AG04449 (cell line): ENCODE measurements around the gene AIRE.

Experiments
- CTCF ChIA-PET: fragments of 350-600 bp; formaldehyde crosslinking; extraction: SDS; loops from one replicate; lab custom pipeline; 2021; ENCODE audit warnings: antibody characterized with exemption; lab: Yijun Ruan, JAX
- POLR2A ChIA-PET: fragments of 400-600, 350-600 bp; formaldehyde crosslinking; extraction: SDS; loops from one replicate; lab custom pipeline; 2020; ENCODE audit warnings: antibody characterized with exemption, inconsistent platforms; lab: Yijun Ruan, JAX
- DNase-seq: peaks from one replicate; pipeline ENCODE4 v3.0.0-alpha.2; 2010; ENCODE audit warnings: low read depth, low spot score
- H3K4me3 ChIP-seq: 2 replicates; pipeline ENCODE4 v1.5.1; 2011; ENCODE audit warnings: low read depth, mild to moderate bottlenecking, control low read depth, low read length
- TF ChIP-seq, protein P1 (sequence below): IDR thresholded peaks from one replicate; pipeline ENCODE4 v1.5.1; 2011; ENCODE audit warnings: mild to moderate bottlenecking, moderate library complexity, low read length, control low read depth, inconsistent platforms; ENCODE audit not compliant: insufficient read depth; ENCODE audit errors: missing control alignments

AIRE gene

DNA sequence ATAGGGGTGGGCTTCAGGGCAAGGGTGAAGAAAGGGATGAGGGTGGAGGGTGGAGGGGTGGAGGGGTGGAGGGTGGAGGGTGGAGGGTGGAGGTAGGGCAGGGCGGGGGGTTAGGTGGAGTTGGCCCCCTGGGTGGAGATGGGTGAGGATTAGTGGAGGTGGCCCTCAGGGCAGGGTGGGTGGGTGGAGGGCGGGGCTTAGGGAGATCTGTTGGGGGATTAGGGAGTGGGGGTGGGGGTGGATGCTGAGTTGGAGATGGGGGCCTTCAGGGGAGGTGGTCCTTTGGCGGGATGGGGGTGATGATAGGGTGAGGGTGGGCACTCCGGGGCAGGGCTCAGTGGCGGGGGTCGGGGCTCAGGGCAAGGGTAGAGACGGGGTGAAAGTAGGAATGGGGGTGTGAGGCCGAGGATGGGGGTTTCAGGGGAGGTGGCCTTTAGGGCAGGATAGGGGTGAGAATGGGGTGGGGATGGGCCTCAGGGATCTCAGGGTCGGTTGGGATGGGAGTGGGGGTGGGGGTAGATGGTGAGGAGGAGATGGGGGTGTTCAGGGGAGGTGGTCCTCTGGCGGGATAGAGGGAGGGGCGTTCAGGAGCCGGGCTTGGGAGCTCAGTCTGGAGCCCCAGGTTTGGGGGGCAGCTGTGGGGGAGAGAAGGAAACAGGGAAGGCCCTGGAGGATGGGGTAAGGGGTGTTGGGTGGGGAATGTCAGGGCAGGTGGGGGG lies 23.2 kb upstream of the AIRE start:
- CTCF ChIA-PET: no interaction called here
- POLR2A ChIA-PET: no interaction called here
- no peak for DNase-seq
- TF ChIP-seq, protein P1, sequence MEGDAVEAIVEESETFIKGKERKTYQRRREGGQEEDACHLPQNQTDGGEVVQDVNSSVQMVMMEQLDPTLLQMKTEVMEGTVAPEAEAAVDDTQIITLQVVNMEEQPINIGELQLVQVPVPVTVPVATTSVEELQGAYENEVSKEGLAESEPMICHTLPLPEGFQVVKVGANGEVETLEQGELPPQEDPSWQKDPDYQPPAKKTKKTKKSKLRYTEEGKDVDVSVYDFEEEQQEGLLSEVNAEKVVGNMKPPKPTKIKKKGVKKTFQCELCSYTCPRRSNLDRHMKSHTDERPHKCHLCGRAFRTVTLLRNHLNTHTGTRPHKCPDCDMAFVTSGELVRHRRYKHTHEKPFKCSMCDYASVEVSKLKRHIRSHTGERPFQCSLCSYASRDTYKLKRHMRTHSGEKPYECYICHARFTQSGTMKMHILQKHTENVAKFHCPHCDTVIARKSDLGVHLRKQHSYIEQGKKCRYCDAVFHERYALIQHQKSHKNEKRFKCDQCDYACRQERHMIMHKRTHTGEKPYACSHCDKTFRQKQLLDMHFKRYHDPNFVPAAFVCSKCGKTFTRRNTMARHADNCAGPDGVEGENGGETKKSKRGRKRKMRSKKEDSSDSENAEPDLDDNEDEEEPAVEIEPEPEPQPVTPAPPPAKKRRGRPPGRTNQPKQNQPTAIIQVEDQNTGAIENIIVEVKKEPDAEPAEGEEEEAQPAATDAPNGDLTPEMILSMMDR: no peak
- no peak overlapping the region for H3K4me3 ChIP-seq

DNA sequence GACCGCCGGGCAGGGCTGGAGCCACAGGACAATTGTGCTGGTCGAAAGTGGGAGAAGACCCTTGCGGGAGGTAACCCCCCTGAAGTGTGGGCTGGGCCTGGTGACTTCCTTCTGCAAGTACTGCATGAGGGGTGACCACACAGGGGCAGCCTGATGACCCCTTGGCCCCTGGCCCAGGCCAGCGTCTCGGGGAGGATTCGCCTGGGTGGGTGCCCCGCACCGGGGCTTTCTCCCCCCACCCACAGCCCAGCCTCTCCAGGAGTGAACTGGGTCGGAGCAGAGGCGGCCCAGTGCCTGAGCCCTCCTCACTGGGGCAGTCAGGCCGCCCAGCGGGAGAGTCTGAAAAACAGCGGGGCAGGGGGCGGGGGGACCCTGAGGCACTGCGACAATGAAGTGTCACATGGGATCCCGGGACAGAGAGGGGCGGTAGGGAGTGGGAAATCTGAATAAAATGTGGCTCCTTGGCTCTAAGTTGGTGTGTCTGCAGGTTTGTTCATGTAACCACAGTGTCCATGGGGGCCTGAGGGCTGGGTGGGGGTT lies 22.4 kb upstream of the AIRE start:
- H3K4me3 ChIP-seq: no peak overlapping the region
- DNase-seq: no peak
- POLR2A ChIA-PET: no interaction called here
- CTCF ChIA-PET: no interaction called here
- TF ChIP-seq, protein P1: no peak

DNA sequence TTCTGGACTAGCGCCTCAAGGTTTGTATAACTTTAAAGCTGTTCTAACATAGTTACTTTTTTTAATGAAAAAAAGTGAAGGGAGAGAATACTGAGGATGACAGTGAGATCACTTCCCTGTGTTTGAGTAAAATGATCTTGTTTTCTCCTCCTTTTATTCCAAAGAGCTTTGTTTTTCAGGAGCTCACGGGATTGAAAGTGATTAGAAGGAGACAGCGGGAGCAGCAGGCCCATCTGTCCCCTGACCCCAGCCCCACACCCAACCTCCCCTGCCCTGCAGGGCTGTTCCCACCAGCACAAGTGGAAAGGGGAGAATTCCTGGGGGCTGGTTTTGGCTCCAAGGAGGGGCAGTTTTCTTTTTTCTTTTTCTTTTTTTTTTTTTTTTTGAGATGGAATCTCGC lies 21.9 kb upstream of the AIRE start:
- CTCF ChIA-PET: no interaction called here
- TF ChIP-seq, protein P1: no peak
- no peak overlapping the region for H3K4me3 ChIP-seq
- POLR2A ChIA-PET: no interaction called here
- DNase-seq: no peak

DNA sequence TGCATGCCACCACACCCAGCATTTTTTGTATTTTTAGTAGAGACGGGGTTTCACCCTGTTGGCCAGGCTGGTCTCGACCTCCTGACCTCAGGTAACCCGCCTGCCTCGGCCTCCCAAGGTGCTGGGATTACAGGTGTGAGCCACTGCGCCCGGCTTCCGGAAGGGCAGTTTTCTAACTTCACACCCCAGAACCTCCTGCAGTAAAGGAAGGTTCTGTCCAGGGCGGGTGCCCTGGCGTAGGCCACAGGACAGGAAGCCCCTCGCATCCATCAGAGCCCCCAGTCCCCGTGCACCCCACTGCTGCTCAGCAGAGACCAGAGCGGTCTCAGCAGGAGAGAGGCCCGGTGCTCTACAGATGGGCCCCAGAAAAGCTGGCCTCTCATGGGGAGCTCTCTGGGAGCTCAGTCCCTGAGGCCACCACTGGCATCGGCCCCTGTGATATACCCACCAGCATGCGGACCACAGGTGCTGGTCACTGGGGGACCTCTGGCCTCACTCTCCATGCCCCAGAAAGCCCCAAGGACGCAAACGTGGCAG lies 19.9 kb upstream of the AIRE start:
- no peak overlapping the region for H3K4me3 ChIP-seq
- CTCF ChIA-PET: interaction anchor here (1.4 to 1.6 kb wide), 2 partner anchors 11 to 33 kb away, joined by 3 to 4 read pairs; no protein-coding TSS in a partner anchor
- POLR2A ChIA-PET: no interaction called here
- TF ChIP-seq, protein P1: no peak
- no peak for DNase-seq

DNA sequence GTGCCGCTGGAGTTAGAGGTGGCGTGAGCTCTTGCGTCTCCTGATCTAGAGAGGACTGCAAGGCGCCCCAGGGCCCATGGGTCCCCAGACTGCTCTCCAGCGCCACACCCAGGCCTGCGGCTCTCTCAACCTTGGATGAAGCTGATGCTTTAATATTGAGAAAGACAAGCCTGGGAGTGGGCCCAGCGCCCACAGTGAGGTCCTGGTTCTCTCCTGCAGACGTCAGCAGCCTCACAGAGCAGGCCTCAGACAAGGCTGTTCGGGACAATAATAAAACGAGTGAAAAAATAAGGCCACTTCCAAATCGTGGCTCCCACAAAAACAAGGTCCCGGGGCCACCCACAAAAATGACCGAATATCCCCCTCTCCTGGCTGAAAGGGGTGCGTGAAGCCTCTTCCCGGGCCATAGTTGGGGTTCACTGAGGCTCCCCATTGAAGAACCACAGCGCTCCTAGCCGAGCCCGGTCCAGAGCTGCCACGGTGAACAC lies 18.0 kb upstream of the AIRE start:
- no peak overlapping the region for H3K4me3 ChIP-seq
- ChIA-PET POLR2A (no interaction called here), CTCF (interaction anchor here (1.6 to 2.3 kb wide), 2 partner anchors 9 to 13 kb away, joined by 4 to 8 read pairs; no protein-coding TSS in a partner anchor)
- TF ChIP-seq, protein P1: no peak
- DNase-seq: no peak

DNA sequence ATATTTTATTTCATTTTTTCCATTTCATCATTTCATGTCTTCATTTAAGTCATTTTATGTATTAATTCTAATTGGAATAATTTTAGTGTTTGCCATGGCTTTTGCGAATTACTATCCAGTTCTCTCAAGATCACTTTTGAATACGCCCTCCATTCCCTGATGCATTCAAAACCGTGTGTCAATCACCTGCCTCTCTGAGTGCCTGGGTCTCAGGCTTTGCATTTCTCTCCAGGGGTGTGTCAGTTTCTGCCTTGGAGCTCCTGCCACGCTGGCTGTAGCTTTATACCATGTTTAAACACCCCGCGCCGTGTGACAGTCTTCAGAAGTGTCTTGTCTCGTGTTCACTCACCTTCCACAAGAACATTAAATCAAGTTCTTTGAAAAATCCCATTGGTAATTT lies 16.6 kb upstream of the AIRE start:
- TF ChIP-seq, protein P1: no peak
- ChIA-PET POLR2A (no interaction called here), CTCF (interaction anchor here (2.3 kb wide), 1 partner anchor 8 kb away, joined by 8 read pairs; no protein-coding TSS in a partner anchor)
- no peak for DNase-seq
- no peak overlapping the region for H3K4me3 ChIP-seq
